Measurements from ENCODE around the gene SLC66A2.

Gene SLC66A2

DNA sequence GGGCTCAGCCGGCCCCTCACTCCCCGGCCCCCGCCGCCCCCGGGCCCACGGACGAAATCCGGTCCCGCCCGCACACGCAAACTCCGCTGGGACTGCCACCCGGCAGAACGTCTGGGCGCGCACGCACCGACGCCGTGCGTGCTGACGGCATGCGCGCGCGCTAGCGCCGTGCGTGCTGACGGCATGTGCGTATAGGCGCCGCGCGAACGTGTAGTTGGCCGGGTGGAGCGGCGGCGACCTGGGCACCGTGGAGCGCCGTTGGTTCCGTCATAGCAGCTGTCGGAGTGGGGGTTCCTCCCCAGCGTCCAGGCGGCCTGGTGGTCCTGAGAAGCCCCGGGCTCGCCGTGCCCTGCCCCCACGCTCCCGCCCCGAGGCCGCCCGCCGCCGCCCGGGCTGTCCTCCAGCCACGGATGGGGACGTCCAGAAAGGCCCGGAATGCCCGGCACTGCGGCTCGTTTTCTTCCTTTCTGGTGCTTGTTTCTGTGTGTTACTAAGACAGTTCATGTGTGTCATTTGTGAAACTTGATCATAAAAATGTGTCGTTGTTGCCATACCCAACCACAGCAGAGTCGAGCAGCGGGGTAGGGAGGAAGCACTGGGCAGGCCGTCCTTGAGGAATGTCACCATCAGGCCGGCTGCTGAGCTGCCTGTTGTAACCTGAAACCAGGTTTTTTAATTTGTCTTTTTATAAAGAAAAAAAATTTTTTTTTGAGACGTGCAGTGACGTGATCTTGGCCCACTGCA, 37.2 kb upstream of the SLC66A2 start, which contains the start of gene TXNL4A:
Gene TXNL4A (minus strand): TSS at position 113 of the 744 bp plus-strand sequence. CDS start 171 bp downstream, outside the sequence.
- TF ChIP-seq CEBPB (IDR thresholded peaks at IDR 0.05) (no peak), EGR1 (IDR thresholded peaks at IDR 0.05) (no peak; the same call in 1 of the 2 replicates), REST (IDR thresholded peaks at IDR 0.05; ENCODE audit: low read depth) (0 out of 2 replicates have a peak, but pooled peaks have one; percentile 16), RAD21 (IDR thresholded peaks at IDR 0.05; ENCODE audit: low read depth) (no peak), CREB1 (IDR thresholded peaks at IDR 0.05; ENCODE audit: low read depth) (peak; percentile 93), ZBTB7A (IDR thresholded peaks at IDR 0.05; ENCODE audit: low read depth) (no peak; the same call in 1 of the 2 replicates), TCF12 (IDR thresholded peaks at IDR 0.05; ENCODE audit: low read depth) (peak; percentile 47; the same call in 1 of the 2 replicates), USF1 (IDR thresholded peaks at IDR 0.05) (no peak; the same call in 1 of the 2 replicates), NFIC (IDR thresholded peaks at IDR 0.05) (no peak), TAF1 (IDR thresholded peaks at IDR 0.05; ENCODE audit: low read depth) (peak; percentile 95), EP300 (IDR thresholded peaks at IDR 0.05; ENCODE audit: borderline replicate concordance) (no peak; the same call in 1 of the 2 replicates)
- TF ChIP-seq, protein P1, sequence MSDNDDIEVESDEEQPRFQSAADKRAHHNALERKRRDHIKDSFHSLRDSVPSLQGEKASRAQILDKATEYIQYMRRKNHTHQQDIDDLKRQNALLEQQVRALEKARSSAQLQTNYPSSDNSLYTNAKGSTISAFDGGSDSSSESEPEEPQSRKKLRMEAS (IDR thresholded peaks at IDR 0.05) = peak; percentile 63

- no peak for TF ChIP-seq USF1 (IDR thresholded peaks at IDR 0.05)
- TF ChIP-seq YY1 (IDR thresholded peaks at IDR 0.05; ENCODE audit: low read depth) = peak; percentile 62; the same call in 1 of the 2 replicates
- no peak for TF ChIP-seq REST (IDR thresholded peaks at IDR 0.05; ENCODE audit: low read depth)
- TF ChIP-seq, protein P1 (IDR thresholded peaks at IDR 0.05) = peak; percentile 98
- no peak for TF ChIP-seq CREB1 (IDR thresholded peaks at IDR 0.05; ENCODE audit: low read depth)
- TF ChIP-seq EP300 (IDR thresholded peaks at IDR 0.05; ENCODE audit: borderline replicate concordance) = no peak
- TF ChIP-seq TEAD4 (IDR thresholded peaks at IDR 0.05) = no peak
- no peak for TF ChIP-seq CEBPB (IDR thresholded peaks at IDR 0.05)
- TF ChIP-seq TAF1 (IDR thresholded peaks at IDR 0.05; ENCODE audit: low read depth) = no peak
- TF ChIP-seq RAD21 (IDR thresholded peaks at IDR 0.05; ENCODE audit: low read depth) = no peak
- no peak for TF ChIP-seq FOXM1 (IDR thresholded peaks at IDR 0.05; ENCODE audit: borderline replicate concordance, low read depth)
- 0 out of 2 replicates have a peak, but pooled peaks have one; percentile 0 for TF ChIP-seq TCF12 (IDR thresholded peaks at IDR 0.05; ENCODE audit: low read depth)
- 0 out of 2 replicates have a peak, but pooled peaks have one; percentile 7 for TF ChIP-seq NFIC (IDR thresholded peaks at IDR 0.05)
- no peak for TF ChIP-seq EGR1 (IDR thresholded peaks at IDR 0.05)
- TF ChIP-seq ZBTB7A (IDR thresholded peaks at IDR 0.05; ENCODE audit: low read depth) = peak; percentile 55; the same call in 1 of the 2 replicates
Observed at GRCh38 chr18:79988071-79988450, 36.6 kb upstream of the SLC66A2 start.

DNA sequence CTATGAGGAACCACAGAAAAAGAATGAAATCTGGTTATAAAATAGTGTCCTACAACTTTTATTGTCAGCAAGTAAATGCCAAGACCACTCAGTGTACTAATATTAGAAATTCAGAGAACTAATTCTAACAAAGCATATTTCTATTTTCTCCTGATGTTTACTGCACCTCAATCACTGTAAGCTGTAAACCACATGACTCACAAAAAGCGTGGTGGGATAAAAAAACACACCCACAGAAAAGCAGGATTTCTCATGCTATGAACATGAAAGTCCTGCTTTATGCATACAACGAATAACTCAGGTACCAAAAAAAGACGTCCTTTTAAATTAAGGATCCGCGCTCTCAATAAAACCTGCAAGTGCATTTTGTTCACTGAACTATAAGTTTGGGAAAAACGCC, 36.1 kb upstream of the SLC66A2 start:
- TF ChIP-seq TCF12 (IDR thresholded peaks at IDR 0.05; ENCODE audit: low read depth) (no peak), FOXM1 (IDR thresholded peaks at IDR 0.05; ENCODE audit: borderline replicate concordance, low read depth) (no peak), CEBPB (IDR thresholded peaks at IDR 0.05) (no peak), YY1 (IDR thresholded peaks at IDR 0.05; ENCODE audit: low read depth) (no peak), NFIC (IDR thresholded peaks at IDR 0.05) (no peak)
- TF ChIP-seq, protein P1 (IDR thresholded peaks at IDR 0.05) = no peak

- TF ChIP-seq TEAD4 (IDR thresholded peaks at IDR 0.05) (no peak), YY1 (IDR thresholded peaks at IDR 0.05; ENCODE audit: low read depth) (no peak), TCF12 (IDR thresholded peaks at IDR 0.05; ENCODE audit: low read depth) (no peak), CEBPB (IDR thresholded peaks at IDR 0.05) (no peak), TAF1 (IDR thresholded peaks at IDR 0.05; ENCODE audit: low read depth) (no peak), USF1 (IDR thresholded peaks at IDR 0.05) (no peak), EGR1 (IDR thresholded peaks at IDR 0.05) (no peak), EP300 (IDR thresholded peaks at IDR 0.05; ENCODE audit: borderline replicate concordance) (no peak), RAD21 (IDR thresholded peaks at IDR 0.05; ENCODE audit: low read depth) (no peak)
Observed at GRCh38 chr18:79986726-79987125, 35.3 kb upstream of the SLC66A2 start.

DNA sequence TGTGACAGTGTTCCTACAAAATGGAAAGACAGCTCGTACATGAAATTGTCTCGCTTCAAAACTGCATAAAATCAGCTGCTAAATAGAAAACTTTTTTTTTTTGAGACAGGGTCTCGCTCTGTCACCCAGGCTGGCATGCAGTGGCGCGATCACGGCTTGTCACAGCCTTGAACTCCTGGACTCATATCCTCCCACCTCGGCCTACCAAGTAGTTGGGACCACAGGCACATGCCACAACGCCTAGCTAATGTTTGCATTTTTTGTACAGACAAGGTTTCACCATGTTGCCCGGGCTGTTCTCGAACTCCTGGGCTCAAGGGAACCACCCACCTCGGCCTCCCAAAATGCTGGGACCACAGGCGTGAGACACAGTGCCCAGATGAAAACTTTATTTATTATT, 33.7 kb upstream of the SLC66A2 start:
- no peak for TF ChIP-seq TAF1 (IDR thresholded peaks at IDR 0.05; ENCODE audit: low read depth)
- TF ChIP-seq EP300 (IDR thresholded peaks at IDR 0.05; ENCODE audit: borderline replicate concordance) = no peak
- no peak for TF ChIP-seq USF1 (IDR thresholded peaks at IDR 0.05)
- no peak for TF ChIP-seq FOXM1 (IDR thresholded peaks at IDR 0.05; ENCODE audit: borderline replicate concordance, low read depth)
- no peak for TF ChIP-seq EGR1 (IDR thresholded peaks at IDR 0.05)
- TF ChIP-seq NFIC (IDR thresholded peaks at IDR 0.05) = no peak
- TF ChIP-seq RAD21 (IDR thresholded peaks at IDR 0.05; ENCODE audit: low read depth) = no peak
- TF ChIP-seq ZBTB7A (IDR thresholded peaks at IDR 0.05; ENCODE audit: low read depth) = no peak
- TF ChIP-seq CEBPB (IDR thresholded peaks at IDR 0.05) = no peak
- no peak for TF ChIP-seq CREB1 (IDR thresholded peaks at IDR 0.05; ENCODE audit: low read depth)
- TF ChIP-seq TCF12 (IDR thresholded peaks at IDR 0.05; ENCODE audit: low read depth) = no peak
- TF ChIP-seq, protein P1 (IDR thresholded peaks at IDR 0.05) = no peak
- no peak for TF ChIP-seq REST (IDR thresholded peaks at IDR 0.05; ENCODE audit: low read depth)
- TF ChIP-seq TEAD4 (IDR thresholded peaks at IDR 0.05) = no peak
- TF ChIP-seq YY1 (IDR thresholded peaks at IDR 0.05; ENCODE audit: low read depth) = no peak
